KOPT-K1 (cell line): Measurements from ENCODE around the gene PDK2.

Experiments used
- H3K27ac ChIP-seq: fragments of 200-600 bp; sonication (generic); 2 replicates; pipeline ENCODE4 v1.5.1; 2016; ENCODE audit warnings: antibody characterized with exemption, mild to moderate bottlenecking, low read depth, low read length; ENCODE audit not compliant: poor library complexity, severe bottlenecking
- H3K36me3 ChIP-seq: fragments of 200-600 bp; sonication (generic); 2 replicates; pipeline ENCODE4 v1.5.1; 2017; ENCODE audit warnings: antibody characterized with exemption, mild to moderate bottlenecking, low read length, moderate library complexity; ENCODE audit not compliant: insufficient read depth
- H3K9me3 ChIP-seq: fragments of 200-600 bp; sonication (generic); 2 replicates; pipeline ENCODE4 v1.5.1; 2017; ENCODE audit warnings: antibody characterized with exemption, low read length, mild to moderate bottlenecking; ENCODE audit not compliant: insufficient read depth, poor library complexity, severe bottlenecking

PDK2 gene

DNA sequence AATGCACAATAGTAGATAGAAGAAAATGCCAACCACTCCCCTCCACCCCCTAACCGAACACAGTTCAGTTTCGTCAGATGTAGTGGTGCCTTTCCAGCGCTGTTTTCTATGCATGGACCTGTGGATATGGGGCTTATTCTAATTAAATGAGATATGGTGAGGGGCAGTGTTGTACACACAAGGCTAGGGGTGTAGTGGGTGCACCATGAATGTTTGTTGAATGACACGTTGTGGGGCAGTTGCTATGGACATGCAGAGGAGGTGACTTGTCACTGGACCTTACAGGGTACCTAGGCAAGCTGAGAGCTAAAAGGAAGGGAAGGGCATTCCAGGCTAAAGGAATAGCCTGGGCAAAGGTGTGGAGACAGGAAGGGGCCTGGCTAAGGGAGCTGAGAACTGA is 3.4 kb downstream of the PDK2 start:
- no peaks in the 10 kb centered on the region for H3K36me3 ChIP-seq
- H3K9me3 ChIP-seq = no peaks in the 10 kb centered on the region
- no peak overlapping the region for H3K27ac ChIP-seq

DNA sequence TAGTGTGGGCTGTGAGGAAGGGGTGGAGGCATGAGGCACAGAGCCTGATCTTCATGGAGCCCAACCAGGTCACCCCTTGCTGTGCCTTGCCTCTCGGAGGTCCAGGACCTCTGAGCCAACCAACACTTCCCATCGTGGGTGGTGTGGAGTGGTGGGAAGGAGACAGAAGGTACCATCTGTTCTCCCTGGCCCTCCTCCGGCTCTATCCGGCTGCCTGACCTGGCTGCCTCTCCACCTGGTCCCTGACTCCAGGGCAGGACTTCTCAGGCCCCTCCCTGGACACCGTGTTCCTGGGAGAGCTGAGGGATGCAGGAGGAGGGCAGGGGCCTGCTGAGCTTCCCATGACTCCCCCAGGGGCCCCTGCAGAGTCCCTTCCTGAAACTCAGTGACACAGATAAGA is 3.9 kb downstream of the PDK2 start:
- no peaks in the 10 kb centered on the region for H3K36me3 ChIP-seq

DNA sequence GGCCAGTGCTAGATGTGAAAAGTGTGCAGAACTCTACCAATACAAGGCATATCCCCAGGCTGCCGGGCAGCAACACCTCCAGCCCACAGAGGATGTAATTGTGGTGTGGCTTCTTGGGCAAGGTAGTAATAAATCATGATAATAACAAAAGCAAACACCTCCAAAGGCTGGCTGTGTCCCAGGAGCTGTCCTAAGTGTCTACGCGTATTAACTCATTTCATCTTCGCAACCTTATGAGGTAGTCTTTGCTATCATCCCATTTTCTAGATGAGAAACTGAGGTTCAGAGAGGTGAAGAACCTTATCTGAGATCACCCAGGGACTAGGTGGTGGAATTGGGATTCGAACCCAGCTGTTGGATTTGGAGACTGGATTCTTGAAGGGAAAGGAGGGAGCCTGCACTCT is 5.3 kb downstream of the PDK2 start:
- Histone ChIP-seq H3K36me3 (no peaks in the 10 kb centered on the region), H3K27ac (no peak overlapping the region), H3K9me3 (no peaks in the 10 kb centered on the region)

More for the DNA sequence above, 3.9 kb downstream of the PDK2 start:
- no peak overlapping the region for H3K27ac ChIP-seq
- H3K9me3 ChIP-seq = no peaks in the 10 kb centered on the region

DNA sequence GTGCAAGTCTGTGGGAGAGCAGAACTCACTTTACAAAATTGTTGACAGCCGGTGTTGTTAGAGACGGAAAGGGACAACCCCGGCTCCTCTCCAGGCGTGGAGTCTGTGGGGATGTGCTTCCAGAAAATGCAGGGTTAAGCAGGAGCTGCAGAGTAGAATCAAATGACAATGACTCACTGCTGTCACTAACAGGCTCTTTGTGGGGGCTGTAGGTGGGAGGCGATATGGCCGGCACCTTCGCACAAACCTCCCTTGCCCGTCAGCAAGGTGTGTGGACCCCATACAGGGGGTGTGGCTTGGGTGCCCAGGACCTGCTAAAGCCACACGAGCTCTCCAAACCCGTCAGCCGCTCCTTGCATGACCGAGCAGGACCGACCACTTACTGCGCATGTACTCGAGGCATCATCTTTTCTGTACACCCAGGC is 5.8 kb downstream of the PDK2 start:
- H3K9me3 ChIP-seq = no peaks in the 10 kb centered on the region

DNA sequence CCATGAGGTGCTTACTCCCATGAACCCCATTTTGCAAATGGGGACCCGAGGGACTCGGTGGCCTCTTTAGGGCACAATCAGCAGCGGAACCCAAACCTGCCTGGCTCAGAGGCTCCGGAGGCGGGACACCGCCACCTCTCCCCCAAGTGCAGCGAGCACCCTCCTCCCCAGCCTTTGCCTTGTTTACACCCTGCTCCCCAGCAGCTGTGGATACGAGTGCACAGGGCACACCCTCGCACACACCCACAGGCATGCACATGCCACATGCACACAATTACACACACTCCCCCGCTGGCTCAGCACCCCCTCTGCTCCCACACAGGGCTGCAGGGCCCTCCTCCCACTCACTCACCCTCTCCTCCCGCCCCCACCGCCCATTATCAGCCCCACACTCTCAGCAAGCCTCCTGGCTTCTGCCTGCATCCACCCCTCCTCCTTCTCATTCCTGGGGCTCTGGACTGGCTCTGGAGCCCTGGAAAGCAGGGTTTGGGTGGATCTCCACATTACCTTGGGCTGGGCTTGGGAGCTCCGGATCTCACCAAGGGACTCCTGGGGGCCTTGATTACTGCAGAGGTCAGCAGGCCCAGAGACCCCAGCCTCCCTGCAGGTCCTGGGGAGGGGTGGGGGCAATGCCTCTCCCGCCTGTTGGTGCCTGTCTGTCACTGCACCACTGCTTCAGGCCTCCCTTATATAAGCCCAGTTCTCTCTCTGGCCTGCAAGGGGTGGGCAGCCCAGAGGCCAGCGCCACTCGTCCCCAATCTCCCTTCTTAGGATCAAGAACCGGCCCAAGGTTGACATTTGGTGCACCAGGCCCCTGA is 6.4 kb downstream of the PDK2 start:
- Histone ChIP-seq H3K36me3 (no peaks in the 10 kb centered on the region), H3K27ac (no peak overlapping the region), H3K9me3 (no peaks in the 10 kb centered on the region)

More for the DNA sequence above, 5.8 kb downstream of the PDK2 start:
- Histone ChIP-seq H3K27ac (no peak overlapping the region), H3K36me3 (no peaks in the 10 kb centered on the region)

DNA sequence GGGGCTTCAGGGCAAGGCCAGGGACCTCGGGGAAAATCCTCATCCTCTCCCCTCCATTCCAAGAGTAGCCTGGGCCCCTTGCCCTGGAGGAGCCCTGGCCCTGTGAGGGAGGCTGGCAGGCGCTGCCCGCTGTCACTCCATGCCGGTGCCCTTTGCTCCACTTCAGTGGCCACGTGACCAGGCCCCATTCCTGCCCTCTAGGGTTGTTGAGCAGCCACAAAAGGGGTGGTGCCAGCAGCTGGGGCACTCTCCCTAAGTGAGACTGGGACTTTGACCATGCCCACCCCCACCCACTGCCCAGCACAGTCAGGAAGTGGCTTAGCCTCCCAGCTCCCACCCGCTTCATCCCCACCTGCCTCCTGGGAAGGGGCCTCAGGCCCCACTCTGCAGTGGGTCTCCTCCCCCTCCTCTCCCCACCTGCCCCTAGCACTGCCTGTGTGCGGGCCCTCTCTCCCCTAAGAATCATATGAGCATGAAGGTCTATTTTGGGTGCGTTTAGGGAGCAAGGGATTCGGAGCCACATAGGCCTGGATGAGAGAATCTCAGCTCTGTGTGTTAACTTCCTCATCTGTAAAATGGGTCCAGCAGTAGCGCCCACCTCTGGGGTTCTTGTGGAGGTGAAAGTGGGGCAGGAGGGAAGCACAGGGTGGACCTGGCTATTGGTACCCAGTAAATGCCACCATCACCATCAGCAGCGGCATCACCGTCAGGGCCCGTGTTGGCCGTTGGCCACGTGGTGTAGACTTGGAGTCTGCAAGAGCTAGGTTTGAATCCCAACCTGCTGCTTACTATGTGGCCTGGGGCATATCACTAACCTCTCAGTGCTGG is 7.2 kb downstream of the PDK2 start:
- no peaks in the 10 kb centered on the region for H3K9me3 ChIP-seq
- H3K27ac ChIP-seq = no peak overlapping the region
- no peaks in the 10 kb centered on the region for H3K36me3 ChIP-seq

DNA sequence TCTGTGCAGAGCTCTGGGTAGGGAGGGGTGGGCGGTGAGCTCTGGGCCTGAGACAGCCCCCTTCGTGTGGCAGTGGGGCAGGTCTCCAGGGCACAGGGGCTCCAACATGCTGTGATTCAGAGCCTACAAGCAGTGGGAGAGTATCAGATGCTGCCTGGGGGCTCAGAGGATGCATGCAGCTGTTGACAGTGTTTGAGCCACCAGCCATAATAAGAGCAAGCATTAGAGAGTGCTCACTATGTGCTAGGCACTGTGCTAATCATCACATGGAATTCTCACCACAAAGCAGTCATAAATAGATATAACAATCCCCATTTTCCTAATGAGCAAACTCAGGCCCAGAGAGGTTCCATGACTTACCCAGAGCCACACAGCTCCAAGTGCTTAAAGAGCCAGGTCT is 8.1 kb downstream of the PDK2 start:
- no peaks in the 10 kb centered on the region for H3K36me3 ChIP-seq
- no peaks in the 10 kb centered on the region for H3K9me3 ChIP-seq
- no peak overlapping the region for H3K27ac ChIP-seq

DNA sequence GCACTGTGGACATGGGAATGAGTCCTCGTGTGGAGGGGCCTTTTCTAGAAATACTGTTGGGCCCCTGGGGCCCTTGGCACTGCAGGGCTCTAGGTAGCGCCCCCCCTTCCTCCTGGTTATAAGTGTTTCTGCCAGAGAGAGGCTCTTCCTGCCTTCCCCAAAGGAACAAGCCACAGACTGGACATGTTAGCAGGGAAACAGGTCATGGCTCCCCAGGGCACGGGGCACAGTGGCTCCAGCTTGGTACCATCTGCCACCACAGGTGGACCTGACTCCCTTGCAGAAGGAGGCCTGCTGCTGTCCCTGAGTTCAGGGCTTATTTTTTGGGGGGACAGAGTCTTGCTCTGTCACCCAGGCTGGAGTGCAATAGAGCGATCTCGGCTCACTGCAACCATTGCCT is 8.8 kb downstream of the PDK2 start:
- Histone ChIP-seq H3K36me3 (no peaks in the 10 kb centered on the region), H3K9me3 (no peaks in the 10 kb centered on the region), H3K27ac (no peak overlapping the region)

DNA sequence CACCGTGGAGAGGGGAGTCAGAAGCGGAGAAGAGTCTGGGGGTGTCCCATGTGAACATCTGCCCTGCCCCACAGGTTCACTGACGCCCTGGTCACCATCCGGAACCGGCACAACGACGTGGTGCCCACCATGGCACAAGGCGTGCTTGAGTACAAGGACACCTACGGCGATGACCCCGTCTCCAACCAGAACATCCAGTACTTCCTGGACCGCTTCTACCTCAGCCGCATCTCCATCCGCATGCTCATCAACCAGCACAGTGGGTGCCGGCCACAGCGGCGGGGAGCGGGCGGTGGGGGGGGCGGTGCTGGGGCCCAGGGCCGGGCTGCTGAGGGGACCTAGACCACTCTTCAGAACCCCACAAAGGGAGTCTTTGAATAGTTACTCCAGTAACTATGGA is 10.7 kb downstream of the PDK2 start:
- Histone ChIP-seq H3K9me3 (no peaks in the 10 kb centered on the region), H3K36me3 (no peaks in the 10 kb centered on the region), H3K27ac (no peak overlapping the region)

DNA sequence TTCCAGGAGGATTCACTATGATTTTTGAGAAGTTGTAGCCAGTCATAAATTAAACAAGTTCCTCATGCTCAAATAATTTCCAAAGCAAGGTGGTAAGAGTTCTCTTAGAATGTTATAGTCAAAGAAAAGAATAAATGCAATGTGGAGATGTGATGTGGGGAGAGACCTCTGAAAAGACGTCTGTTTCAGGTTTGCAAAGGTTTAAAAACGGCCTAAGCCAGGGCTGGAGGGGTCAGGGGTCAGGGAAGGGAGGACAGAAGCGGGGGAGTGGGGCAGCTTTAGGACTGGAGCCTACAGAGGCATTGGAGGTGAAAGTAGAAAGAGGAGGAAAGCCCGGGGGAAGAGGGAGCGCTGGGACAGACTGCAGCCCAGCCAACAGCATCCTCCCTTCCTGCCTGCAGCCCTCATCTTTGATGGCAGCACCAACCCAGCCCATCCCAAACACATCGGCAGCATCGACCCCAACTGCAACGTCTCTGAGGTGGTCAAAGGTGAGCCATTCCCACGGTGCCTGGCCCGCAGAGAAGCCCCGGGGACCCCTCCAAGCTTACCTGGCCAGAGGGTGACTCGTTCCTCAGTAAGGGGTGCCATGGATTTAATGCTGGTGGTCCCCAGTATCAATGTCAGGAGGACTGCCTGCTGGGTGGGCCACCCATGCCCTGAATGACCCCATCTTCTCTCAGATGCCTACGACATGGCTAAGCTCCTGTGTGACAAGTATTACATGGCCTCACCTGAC is 11.4 kb downstream of the PDK2 start:
- Histone ChIP-seq H3K27ac (no peak overlapping the region), H3K36me3 (no peaks in the 10 kb centered on the region), H3K9me3 (no peaks in the 10 kb centered on the region)

DNA sequence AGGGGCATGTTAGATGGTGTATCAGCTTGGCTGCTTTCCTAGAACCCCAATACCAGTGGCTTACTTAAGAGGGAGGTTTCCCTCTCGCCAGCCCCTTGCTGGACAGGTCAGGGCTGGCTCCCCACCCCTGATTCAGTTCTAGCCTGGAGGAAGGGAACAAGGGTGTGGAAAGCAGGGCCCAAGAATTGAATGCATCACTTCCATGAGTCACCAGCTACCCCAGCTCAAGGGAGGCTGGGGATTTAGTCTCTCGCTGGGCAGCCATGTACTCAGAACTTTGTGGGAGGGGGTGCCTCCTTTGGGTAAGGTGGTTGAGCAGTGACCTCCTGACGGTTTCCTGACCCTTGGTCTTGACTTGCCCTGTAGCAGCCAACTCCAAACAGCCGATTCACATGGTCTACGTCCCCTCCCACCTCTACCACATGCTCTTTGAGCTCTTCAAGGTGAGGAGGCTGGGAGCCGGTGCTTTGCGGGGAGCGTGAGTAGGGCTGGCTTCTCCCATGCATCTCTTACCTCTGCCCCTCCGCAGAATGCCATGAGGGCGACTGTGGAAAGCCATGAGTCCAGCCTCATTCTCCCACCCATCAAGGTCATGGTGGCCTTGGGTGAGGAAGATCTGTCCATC is 12.8 kb downstream of the PDK2 start:
- Histone ChIP-seq H3K9me3 (no peaks in the 10 kb centered on the region), H3K27ac (no peak overlapping the region), H3K36me3 (no peaks in the 10 kb centered on the region)

DNA sequence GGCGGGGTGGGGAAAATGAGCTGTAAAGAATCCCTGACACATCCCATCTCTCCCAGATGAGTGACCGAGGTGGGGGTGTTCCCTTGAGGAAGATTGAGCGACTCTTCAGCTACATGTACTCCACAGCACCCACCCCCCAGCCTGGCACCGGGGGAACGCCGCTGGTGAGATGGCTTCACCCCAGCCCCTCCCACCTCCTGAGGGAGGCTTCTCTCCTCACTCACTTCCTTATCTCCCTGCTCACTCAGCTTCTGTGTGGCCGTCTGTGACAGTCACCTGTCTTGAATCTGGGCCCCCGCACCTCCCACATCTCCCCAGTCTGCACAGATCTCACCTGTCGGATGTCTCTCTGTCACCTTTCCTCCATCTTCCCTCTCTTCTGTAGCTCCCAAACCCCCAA is 13.4 kb downstream of the PDK2 start:
- Histone ChIP-seq H3K27ac (no peak overlapping the region), H3K9me3 (no peaks in the 10 kb centered on the region), H3K36me3 (no peaks in the 10 kb centered on the region)

DNA sequence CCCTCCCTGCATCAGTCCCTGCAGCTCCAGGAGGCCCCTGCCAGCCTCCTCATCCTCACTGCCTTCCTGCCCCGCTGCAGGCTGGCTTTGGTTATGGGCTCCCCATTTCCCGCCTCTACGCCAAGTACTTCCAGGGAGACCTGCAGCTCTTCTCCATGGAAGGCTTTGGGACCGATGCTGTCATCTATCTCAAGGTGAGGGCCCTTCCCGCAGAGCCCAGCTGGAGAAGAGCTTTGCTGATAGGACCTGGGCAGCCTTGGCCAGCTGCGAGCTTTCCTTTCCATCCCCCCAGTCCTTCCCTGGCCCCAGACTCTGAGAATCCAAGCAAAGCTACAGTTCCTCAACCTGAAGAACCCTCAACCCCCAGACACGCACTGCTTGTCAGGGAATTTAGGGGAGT is 14.1 kb downstream of the PDK2 start:
- Histone ChIP-seq H3K36me3 (no peaks in the 10 kb centered on the region), H3K9me3 (no peaks in the 10 kb centered on the region), H3K27ac (no peak overlapping the region)

DNA sequence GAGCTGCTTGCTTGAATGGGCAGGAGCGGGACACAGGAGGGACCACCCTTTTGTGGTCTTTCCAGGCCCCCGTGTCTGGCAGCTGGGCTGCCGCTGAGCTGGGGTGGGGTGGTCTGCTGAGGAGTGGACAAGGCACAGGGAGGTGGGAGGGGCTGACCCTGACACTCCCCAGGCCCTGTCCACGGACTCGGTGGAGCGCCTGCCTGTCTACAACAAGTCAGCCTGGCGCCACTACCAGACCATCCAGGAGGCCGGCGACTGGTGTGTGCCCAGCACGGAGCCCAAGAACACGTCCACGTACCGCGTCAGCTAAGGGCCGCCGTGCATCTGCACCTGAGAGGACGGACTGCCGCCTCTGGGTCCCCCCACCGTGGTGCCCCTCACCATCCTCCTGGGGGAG is 14.6 kb downstream of the PDK2 start:
- no peak overlapping the region for H3K27ac ChIP-seq
- no peaks in the 10 kb centered on the region for H3K36me3 ChIP-seq
- H3K9me3 ChIP-seq = no peaks in the 10 kb centered on the region
